H7 (cell line): ENCODE data around the gene HDAC4. TPM values are rescaled to one million over a fixed set of nuclear protein-coding genes. Genes with fewer than 3 reads are reported as not detected.

ENCODE experiments used
- DNase-seq: peaks from one replicate; pipeline ENCODE4 v3.0.0; 2012
- H3K27me3 ChIP-seq: 2 replicates; pipeline ENCODE4 v1.6.0; 2011; ENCODE audit warnings: mild to moderate bottlenecking, low read length; ENCODE audit not compliant: control insufficient read depth, insufficient read depth
- H3K36me3 ChIP-seq: replicated peaks from 2 replicates; pipeline ENCODE4 v1.5.1; 2011; ENCODE audit warnings: low read length; ENCODE audit not compliant: control insufficient read depth, insufficient read depth
- H3K4me3 ChIP-seq: 2 replicates; pipeline ENCODE4 v1.5.1; 2011; ENCODE audit warnings: low read depth, mild to moderate bottlenecking, control low read depth, low read length, moderate library complexity; ENCODE audit not compliant: insufficient read depth
- total RNA-seq: library from RNA; depleted of rRNA; stranded (reverse); fragments of >200 nt; shearing (Covaris generic); gene quantifications from 2 replicates; pipeline ENCODE4 v1.2.3, GENCODE V29; 2014

HDAC4 gene
- total RNA-seq, 1 experiment from 2014 or later = 18.1 TPM

- DNase-seq = no peak
- H3K4me3 ChIP-seq = no peak overlapping the region
- H3K36me3 ChIP-seq = no peaks in the 10 kb centered on the region; the same call in 1 of the 2 replicates
- no peaks in the 10 kb centered on the region for H3K27me3 ChIP-seq
These were observed 244.1 kb downstream of the HDAC4 start for GRCh38 chr2:239156516-239157265.

- no peak for DNase-seq
- Histone ChIP-seq H3K36me3 (no peaks in the 10 kb centered on the region; the same call in 1 of the 2 replicates), H3K4me3 (no peak overlapping the region), H3K27me3 (no peaks in the 10 kb centered on the region)
These were observed 244.9 kb downstream of the HDAC4 start for GRCh38 chr2:239155806-239156480.

GRCh38 chr2:239154971-239155805, 245.6 kb downstream of the HDAC4 start:
- DNase-seq = no peak
- Histone ChIP-seq H3K27me3 (no peaks in the 10 kb centered on the region), H3K4me3 (no peak overlapping the region), H3K36me3 (no peaks in the 10 kb centered on the region; the same call in 1 of the 2 replicates)

GRCh38 chr2:239153806-239154591, 246.8 kb downstream of the HDAC4 start:
- no peak for DNase-seq
- H3K36me3 ChIP-seq = no peaks in the 10 kb centered on the region; the same call in none of the 2 replicates
- H3K27me3 ChIP-seq = no peaks in the 10 kb centered on the region
- H3K4me3 ChIP-seq = no peak overlapping the region

- no peaks in the 10 kb centered on the region; the same call in none of the 2 replicates for H3K36me3 ChIP-seq
- H3K4me3 ChIP-seq = no peak overlapping the region
- H3K27me3 ChIP-seq = no peaks in the 10 kb centered on the region
- DNase-seq = no peak
These were observed 247.9 kb downstream of the HDAC4 start for GRCh38 chr2:239152916-239153305.

GRCh38 chr2:239152239-239152915, 248.4 kb downstream of the HDAC4 start:
- H3K36me3 ChIP-seq = no peaks in the 10 kb centered on the region; the same call in none of the 2 replicates
- no peak overlapping the region for H3K4me3 ChIP-seq
- peak; percentile 58 for DNase-seq
- no peaks in the 10 kb centered on the region for H3K27me3 ChIP-seq

GRCh38 chr2:239151201-239152131, 249.4 kb downstream of the HDAC4 start:
- no peaks in the 10 kb centered on the region for H3K27me3 ChIP-seq
- DNase-seq = no peak
- no peaks in the 10 kb centered on the region; the same call in none of the 2 replicates for H3K36me3 ChIP-seq
- H3K4me3 ChIP-seq = no peak overlapping the region

GRCh38 chr2:239150125-239151011, 250.5 kb downstream of the HDAC4 start:
- no peak for DNase-seq
- Histone ChIP-seq H3K36me3 (no peaks in the 10 kb centered on the region; the same call in none of the 2 replicates), H3K27me3 (no peaks in the 10 kb centered on the region), H3K4me3 (no peak overlapping the region)

GRCh38 chr2:239149501-239149900, 251.3 kb downstream of the HDAC4 start:
- peak; percentile 44 for DNase-seq
- Histone ChIP-seq H3K4me3 (no peak overlapping the region), H3K36me3 (no peaks in the 10 kb centered on the region; the same call in none of the 2 replicates), H3K27me3 (no peaks in the 10 kb centered on the region)

GRCh38 chr2:239148495-239149200, 252.2 kb downstream of the HDAC4 start:
- no peak overlapping the region for H3K4me3 ChIP-seq
- H3K36me3 ChIP-seq = no peaks in the 10 kb centered on the region; the same call in none of the 2 replicates
- no peak for DNase-seq
- H3K27me3 ChIP-seq = no peaks in the 10 kb centered on the region

GRCh38 chr2:239147376-239147775, 253.4 kb downstream of the HDAC4 start:
- peaks cover 1% of the 10 kb centered on the region for H3K36me3 ChIP-seq
- DNase-seq = no peak
- H3K27me3 ChIP-seq = no peaks in the 10 kb centered on the region
- H3K4me3 ChIP-seq = no peak overlapping the region
